ENCODE data around the gene ANKS1B.
"Not testable (repeated sequence)": the region's sequence is repeated elsewhere in the genome, so short reads cannot be mapped to it uniquely, and the experiment has no call there.

The ANKS1B gene

DNA sequence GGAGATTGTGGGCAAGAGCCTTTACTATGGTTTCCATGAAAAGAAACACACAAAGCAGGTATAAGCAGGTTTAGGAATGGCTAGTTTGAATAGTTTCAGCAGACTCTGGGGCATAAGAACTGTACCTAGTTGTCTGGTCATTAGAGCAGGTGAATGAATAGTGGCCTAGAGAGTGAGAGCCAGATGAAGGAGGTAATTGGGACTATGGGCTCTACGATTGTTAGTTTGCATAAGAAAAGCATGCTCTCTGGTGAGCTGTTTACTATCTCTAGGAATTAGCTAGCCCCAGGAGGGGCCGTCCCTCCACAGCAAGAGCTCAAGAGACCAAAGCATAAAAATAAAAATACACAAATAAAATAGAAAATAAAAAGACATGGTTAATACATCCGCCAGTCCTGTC, 734.6 kb downstream of the ANKS1B start:
- H3K27ac ChIP-seq: no peak overlapping the region
- TF ChIP-seq, protein P1, sequence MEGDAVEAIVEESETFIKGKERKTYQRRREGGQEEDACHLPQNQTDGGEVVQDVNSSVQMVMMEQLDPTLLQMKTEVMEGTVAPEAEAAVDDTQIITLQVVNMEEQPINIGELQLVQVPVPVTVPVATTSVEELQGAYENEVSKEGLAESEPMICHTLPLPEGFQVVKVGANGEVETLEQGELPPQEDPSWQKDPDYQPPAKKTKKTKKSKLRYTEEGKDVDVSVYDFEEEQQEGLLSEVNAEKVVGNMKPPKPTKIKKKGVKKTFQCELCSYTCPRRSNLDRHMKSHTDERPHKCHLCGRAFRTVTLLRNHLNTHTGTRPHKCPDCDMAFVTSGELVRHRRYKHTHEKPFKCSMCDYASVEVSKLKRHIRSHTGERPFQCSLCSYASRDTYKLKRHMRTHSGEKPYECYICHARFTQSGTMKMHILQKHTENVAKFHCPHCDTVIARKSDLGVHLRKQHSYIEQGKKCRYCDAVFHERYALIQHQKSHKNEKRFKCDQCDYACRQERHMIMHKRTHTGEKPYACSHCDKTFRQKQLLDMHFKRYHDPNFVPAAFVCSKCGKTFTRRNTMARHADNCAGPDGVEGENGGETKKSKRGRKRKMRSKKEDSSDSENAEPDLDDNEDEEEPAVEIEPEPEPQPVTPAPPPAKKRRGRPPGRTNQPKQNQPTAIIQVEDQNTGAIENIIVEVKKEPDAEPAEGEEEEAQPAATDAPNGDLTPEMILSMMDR (conservative IDR thresholded peaks at IDR 0.05): no peak

DNA sequence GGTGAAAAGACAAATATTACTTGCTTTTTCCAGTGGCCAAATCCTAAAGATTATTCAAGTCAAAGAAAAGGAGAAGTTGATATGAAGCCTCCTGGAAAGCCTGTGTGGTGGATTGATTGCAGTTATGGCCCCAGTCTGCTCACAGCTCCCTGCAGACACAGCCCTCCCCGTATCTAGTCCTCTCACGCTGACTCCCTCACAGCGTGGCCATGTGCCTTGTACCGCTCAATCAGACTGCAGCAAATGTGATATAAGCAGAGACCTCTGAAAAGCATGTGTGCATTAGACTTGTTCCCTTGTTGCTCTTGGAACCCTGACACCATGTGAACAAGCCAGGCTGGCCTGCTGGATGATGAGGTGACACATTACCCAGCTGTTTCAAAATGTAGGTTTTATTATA, 735.2 kb downstream of the ANKS1B start:
- TF ChIP-seq, protein P1 (conservative IDR thresholded peaks at IDR 0.05): no peak
- H3K27ac ChIP-seq: no peak overlapping the region

DNA sequence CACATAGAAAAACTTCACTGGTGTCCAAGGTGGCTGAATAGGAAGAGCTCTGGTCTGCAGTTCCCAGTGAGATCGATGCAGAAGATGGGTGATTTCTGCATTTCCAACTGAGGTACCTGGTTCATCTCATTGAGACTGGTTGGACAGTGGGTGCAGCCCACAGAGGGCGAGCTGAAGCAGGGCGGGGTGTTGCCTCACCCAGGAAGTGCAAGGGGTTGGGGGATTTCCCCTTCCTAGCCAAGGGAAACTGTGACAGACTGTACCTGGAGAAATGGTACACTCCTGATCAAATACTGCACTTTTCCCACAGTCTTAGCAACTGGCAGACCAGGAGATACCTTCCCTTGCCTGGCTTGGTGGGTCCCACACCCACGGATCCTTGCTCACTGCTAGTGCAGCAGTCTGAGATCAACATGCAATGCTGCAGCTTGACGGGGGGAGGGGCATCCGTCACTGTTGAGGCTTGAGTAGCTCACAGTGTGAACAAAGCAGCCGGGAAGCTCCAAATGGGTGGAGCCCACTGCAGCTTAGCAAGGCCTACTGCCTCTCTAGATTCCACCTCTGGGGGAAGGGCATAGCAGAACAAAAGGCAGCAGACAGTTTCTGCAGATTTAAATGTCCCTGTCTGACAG, 746.7 kb downstream of the ANKS1B start:
- H3K27ac ChIP-seq: not testable (repeated sequence)

DNA sequence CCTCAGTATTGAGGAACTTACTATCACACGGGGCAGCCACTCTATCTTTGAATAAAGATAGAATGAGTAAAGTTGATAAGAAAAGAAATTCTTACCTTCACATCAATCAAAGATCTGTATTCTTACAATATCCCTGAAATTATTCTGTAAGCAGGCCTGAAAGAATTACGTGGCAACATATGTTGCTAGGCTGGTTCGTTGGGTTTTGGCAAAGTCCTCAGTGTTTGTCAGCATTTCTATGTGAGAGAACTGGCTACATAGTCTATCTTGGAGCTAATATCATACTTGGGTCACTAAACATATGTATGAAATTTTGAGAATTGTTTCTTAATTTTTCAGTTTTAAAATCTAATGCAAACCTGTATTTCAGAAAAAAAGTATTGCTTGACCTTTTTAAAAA, 749.4 kb downstream of the ANKS1B start:
- TF ChIP-seq, protein P1 (conservative IDR thresholded peaks at IDR 0.05): no peak
- no peak overlapping the region for H3K27ac ChIP-seq

DNA sequence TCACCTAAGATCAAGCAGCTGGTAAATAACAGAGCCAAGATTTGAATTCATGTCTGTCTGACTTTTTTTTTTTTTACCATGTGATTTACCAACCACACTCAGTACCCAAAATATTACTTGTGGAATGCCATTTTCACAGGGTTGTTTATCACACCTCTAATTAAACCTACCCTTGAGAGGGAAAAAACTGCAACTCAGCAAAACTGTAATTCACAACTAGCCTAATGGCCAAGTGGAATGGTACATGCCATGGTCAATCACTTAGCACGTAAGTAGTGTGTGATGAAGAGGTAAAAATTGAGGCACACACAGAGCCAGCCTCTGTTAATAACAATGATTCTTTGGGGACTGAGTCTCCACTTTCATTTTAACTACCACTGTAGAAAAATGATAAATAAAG, 750.0 kb downstream of the ANKS1B start:
- TF ChIP-seq, protein P1 (conservative IDR thresholded peaks at IDR 0.05): no peak

DNA sequence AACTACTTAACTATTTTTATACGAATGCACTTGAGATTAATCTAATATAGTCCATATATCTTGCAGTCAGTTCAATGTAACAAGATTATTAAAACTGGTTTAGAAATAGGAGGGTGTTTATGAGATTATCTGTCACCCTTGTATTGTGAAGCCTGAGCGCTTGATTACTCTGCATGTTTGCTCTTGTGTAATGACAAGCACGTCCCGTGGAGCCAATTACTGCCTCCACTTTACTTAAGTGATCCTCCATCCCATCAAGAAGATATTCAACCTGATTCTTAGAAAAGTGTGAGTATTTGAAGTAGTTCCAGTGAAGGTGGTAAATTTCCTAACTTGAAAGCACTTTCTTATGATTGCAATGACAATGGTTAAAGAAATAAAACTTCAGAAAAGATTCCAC, 752.4 kb downstream of the ANKS1B start:
- TF ChIP-seq, protein P1 (conservative IDR thresholded peaks at IDR 0.05): no peak
- H3K27ac ChIP-seq: no peak overlapping the region

More for the DNA sequence above, 750.0 kb downstream of the ANKS1B start:
- no peak overlapping the region for H3K27ac ChIP-seq

DNA sequence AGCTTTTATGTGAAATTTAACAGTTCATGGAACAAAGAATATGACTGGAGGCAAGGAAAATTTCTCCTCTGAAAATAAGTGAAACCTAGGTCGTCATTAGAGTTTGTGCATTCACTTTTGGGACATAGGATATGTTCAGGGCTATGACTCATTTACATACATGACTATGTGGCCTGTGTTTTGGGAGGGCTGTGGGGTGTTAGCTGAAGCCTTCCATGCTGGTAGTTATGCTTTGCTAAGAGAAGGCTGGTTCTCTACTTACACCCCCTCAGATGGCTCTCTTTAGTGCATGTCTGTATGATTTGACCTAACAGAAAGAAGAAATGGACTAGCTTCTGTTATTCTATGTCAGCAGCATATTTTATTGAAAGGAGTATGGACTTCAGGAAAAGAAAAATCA, 753.7 kb downstream of the ANKS1B start:
- TF ChIP-seq, protein P1 (conservative IDR thresholded peaks at IDR 0.05): no peak

DNA sequence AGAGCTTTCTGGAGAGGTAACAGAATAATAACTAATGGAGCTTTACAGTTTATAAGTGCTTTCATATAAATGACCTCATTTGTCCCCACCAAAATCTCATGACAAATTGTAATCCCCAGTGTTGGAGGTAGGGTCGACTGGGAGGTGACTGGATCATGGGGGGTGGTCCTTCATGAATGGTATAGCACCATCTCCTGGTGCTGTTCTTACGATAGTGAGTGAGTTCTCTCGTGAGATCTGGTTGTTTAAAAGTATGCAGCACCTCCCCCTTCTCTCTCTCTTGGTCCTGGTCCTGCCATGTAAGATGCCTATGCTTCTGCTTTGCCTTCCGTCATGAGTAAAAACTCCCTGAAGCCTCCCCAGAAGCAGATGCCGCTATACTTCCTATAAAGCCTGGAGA, 760.5 kb downstream of the ANKS1B start:
- no peak overlapping the region for H3K27ac ChIP-seq
- TF ChIP-seq, protein P1 (conservative IDR thresholded peaks at IDR 0.05): no peak

More for the DNA sequence above, 753.7 kb downstream of the ANKS1B start:
- H3K27ac ChIP-seq: no peak overlapping the region

Data from VCaP (cell line).